Measurements from ENCODE around the gene WFDC1. TPM values are rescaled to one million over a fixed set of nuclear protein-coding genes. Genes with fewer than 3 reads are reported as not detected.
A peak's percentile ranks its signal among the peaks of the same experiment; 100 is the strongest.

The WFDC1 gene
- total and polyA plus RNA-seq, 2 donors (not counting 1 experiment from before 2014, with no cell fraction given): 32.1 to 34.0 TPM

DNA sequence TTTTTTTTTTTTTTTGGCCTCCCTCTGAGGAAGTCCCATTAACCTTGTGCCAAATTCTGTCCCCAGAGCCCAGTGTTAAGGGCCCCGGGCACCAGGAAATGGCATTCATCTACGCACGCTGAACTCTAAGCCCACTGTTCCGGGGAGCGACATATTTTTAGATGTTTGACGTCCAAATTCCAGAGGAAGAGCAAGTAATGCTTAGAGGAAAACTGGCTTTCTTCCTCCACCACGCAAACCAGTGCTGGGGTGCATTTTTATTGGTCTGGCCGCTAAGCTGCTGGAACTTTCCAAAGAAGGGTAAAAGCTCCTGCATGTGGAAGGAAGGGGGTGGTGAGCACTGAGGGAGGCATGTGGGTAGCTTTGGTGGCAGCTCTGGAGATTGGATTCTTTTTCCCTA lies 8.3 kb downstream of the WFDC1 start:
- H2AFZ ChIP-seq (ENCODE audit: low read length): no peak overlapping the region
- no peaks in the 10 kb centered on the region for H3K79me2 ChIP-seq (ENCODE audit: control insufficient read depth, insufficient read depth, low read length)
- no peaks in the 10 kb centered on the region for H3K9me3 ChIP-seq (ENCODE audit: control insufficient read depth, insufficient read depth, low read depth, low read length)
- H3K36me3 ChIP-seq (ENCODE audit: control insufficient read depth, insufficient read depth, low read length): no peaks in the 10 kb centered on the region
- peaks cover 3% of the 10 kb centered on the region for H3K4me1 ChIP-seq (ENCODE audit: control insufficient read depth, extremely low read depth, insufficient read depth, low read length)
- no peaks in the 10 kb centered on the region for H4K20me1 ChIP-seq (ENCODE audit: control insufficient read depth, extremely low read depth, insufficient read depth, low read length)
- peaks cover 2% of the 10 kb centered on the region for H3K27me3 ChIP-seq (ENCODE audit: control insufficient read depth, insufficient read depth, low read length)
- no peak overlapping the region for H3K27ac ChIP-seq (ENCODE audit: insufficient read depth, low read length)
- no peak overlapping the region for H3K9ac ChIP-seq (ENCODE audit: insufficient read depth, low read length)
- no peak overlapping the region for H3K4me3 ChIP-seq (replicated peaks in 1 of 4; ENCODE audit: control extremely low read depth in 1 of 4, insufficient read depth in 1 of 4, low read depth in 3 of 4, low read length in 4 of 4)
- TF ChIP-seq EZH2 (IDR thresholded peaks at IDR 0.05; ENCODE audit: low read length, missing control alignments): no peak
- TF ChIP-seq, protein P1, sequence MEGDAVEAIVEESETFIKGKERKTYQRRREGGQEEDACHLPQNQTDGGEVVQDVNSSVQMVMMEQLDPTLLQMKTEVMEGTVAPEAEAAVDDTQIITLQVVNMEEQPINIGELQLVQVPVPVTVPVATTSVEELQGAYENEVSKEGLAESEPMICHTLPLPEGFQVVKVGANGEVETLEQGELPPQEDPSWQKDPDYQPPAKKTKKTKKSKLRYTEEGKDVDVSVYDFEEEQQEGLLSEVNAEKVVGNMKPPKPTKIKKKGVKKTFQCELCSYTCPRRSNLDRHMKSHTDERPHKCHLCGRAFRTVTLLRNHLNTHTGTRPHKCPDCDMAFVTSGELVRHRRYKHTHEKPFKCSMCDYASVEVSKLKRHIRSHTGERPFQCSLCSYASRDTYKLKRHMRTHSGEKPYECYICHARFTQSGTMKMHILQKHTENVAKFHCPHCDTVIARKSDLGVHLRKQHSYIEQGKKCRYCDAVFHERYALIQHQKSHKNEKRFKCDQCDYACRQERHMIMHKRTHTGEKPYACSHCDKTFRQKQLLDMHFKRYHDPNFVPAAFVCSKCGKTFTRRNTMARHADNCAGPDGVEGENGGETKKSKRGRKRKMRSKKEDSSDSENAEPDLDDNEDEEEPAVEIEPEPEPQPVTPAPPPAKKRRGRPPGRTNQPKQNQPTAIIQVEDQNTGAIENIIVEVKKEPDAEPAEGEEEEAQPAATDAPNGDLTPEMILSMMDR (conservative IDR thresholded peaks at IDR 0.05 in 1 of 2, IDR thresholded peaks at IDR 0.05 in 1 of 2; ENCODE audit: low read depth in 1 of 2, low read length in 2 of 2): no peak
- DNase-seq (ENCODE audit: low read depth in 2 of 2): peak; percentile 40 to 84
- H3K4me2 ChIP-seq (ENCODE audit: extremely low read depth, insufficient read depth, low read length): no peak overlapping the region

DNA sequence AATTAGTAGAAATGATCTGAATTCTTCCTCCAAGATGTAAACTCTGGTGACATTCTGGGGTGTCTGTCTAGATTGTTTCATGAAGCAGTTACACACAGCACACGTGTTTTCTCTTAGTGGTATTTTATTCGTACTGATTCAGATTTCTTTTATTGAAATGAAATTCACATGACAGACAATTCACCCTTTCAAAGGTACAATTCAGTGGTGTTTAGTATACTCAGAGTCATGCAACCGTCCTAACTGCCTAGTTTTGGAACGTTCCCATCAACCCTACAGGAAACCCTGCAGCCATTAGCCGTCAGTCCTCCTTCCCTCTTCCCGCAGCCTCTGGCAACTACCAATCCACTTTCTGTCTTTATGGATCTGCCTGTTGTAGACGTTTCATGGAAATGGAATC lies 8.8 kb downstream of the WFDC1 start:
- H2AFZ ChIP-seq (ENCODE audit: low read length): peak overlapping the region; percentile 31
- no peaks in the 10 kb centered on the region for H4K20me1 ChIP-seq (ENCODE audit: control insufficient read depth, extremely low read depth, insufficient read depth, low read length)
- no peak overlapping the region for H3K4me3 ChIP-seq (replicated peaks in 1 of 4; ENCODE audit: control extremely low read depth in 1 of 4, insufficient read depth in 1 of 4, low read depth in 3 of 4, low read length in 4 of 4)
- H3K27me3 ChIP-seq (ENCODE audit: control insufficient read depth, insufficient read depth, low read length): peaks cover under 1% of the 10 kb centered on the region
- H3K9me3 ChIP-seq (ENCODE audit: control insufficient read depth, insufficient read depth, low read depth, low read length): no peaks in the 10 kb centered on the region
- H3K4me2 ChIP-seq (ENCODE audit: extremely low read depth, insufficient read depth, low read length): no peak overlapping the region
- no peak overlapping the region for H3K27ac ChIP-seq (ENCODE audit: insufficient read depth, low read length)
- H3K9ac ChIP-seq (ENCODE audit: insufficient read depth, low read length): no peak overlapping the region
- H3K4me1 ChIP-seq (ENCODE audit: control insufficient read depth, extremely low read depth, insufficient read depth, low read length): peaks cover 3% of the 10 kb centered on the region
- no peaks in the 10 kb centered on the region for H3K36me3 ChIP-seq (ENCODE audit: control insufficient read depth, insufficient read depth, low read length)
- DNase-seq (ENCODE audit: low read depth in 2 of 2): no peak
- H3K79me2 ChIP-seq (ENCODE audit: control insufficient read depth, insufficient read depth, low read length): no peaks in the 10 kb centered on the region
- TF ChIP-seq, protein P1 (conservative IDR thresholded peaks at IDR 0.05 in 1 of 2, IDR thresholded peaks at IDR 0.05 in 1 of 2; ENCODE audit: low read depth in 1 of 2, low read length in 2 of 2): no peak
- TF ChIP-seq EZH2 (IDR thresholded peaks at IDR 0.05; ENCODE audit: low read length, missing control alignments): no peak

DNA sequence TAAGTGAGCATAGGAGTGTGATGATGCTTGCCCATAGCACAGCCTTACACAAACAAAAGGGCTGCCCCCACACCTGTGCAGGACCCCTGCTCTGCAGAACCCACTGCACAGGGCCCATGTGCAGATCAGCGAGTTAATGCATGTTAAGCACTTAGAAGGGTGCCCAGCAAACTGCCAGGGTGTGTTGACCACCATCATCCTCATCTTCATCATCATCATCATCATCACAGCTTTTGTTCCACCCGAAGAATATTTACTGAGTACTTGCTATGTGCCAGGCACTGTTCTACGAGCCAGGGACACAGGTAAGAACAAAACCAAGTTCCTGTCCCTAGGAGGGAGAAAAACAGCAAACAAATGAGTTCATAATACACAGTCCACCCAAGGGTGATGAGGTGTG lies 11.9 kb downstream of the WFDC1 start:
- Histone ChIP-seq H3K9me3 (ENCODE audit: control insufficient read depth, insufficient read depth, low read depth, low read length) (no peaks in the 10 kb centered on the region), H3K9ac (ENCODE audit: insufficient read depth, low read length) (no peak overlapping the region), H4K20me1 (ENCODE audit: control insufficient read depth, extremely low read depth, insufficient read depth, low read length) (no peaks in the 10 kb centered on the region), H3K4me2 (ENCODE audit: extremely low read depth, insufficient read depth, low read length) (no peak overlapping the region), H2AFZ (ENCODE audit: low read length) (no peak overlapping the region), H3K36me3 (ENCODE audit: control insufficient read depth, insufficient read depth, low read length) (no peaks in the 10 kb centered on the region), H3K27me3 (ENCODE audit: control insufficient read depth, insufficient read depth, low read length) (no peaks in the 10 kb centered on the region), H3K4me1 (ENCODE audit: control insufficient read depth, extremely low read depth, insufficient read depth, low read length) (peaks cover 3% of the 10 kb centered on the region), H3K4me3 (replicated peaks in 1 of 4; ENCODE audit: control extremely low read depth in 1 of 4, insufficient read depth in 1 of 4, low read depth in 3 of 4, low read length in 4 of 4) (no peak overlapping the region), H3K79me2 (ENCODE audit: control insufficient read depth, insufficient read depth, low read length) (no peaks in the 10 kb centered on the region), H3K27ac (ENCODE audit: insufficient read depth, low read length) (no peak overlapping the region)
- TF ChIP-seq, protein P1 (conservative IDR thresholded peaks at IDR 0.05 in 1 of 2, IDR thresholded peaks at IDR 0.05 in 1 of 2; ENCODE audit: low read depth in 1 of 2, low read length in 2 of 2): no peak
- TF ChIP-seq EZH2 (IDR thresholded peaks at IDR 0.05; ENCODE audit: low read length, missing control alignments): no peak
- DNase-seq (ENCODE audit: low read depth in 2 of 2): no peak
